ENCODE results near the gene DUSP6. TPM values are rescaled to one million over a fixed set of nuclear protein-coding genes. Genes with fewer than 3 reads are reported as not detected.

The DUSP6 gene
- total and polyA plus RNA-seq, 8 donors = 5.3 to 26.1 (median 12.8) TPM

DNA sequence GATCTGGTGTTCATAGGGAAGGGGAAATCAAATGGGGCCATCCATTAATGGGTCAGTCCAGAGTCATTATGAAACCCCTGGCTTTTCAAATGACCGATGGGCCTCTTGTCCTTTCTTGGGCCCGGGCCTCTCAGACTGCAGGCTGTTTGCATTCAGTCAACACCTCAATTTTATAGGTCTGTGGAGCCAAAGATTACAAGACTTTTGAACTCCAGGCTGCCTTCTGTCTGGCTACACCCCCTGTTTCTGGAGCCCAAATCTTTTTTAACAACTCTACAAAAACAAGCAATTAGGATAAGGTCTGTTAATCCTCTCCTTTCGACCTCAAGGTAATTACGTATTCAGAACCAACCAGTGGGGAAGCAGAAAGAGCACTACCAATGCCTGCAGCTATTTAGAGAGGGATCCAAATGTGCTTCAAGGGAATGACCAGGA lies 35.6 kb downstream of the DUSP6 start:
- intact Hi-C loops (cut with DNase I) = no loop called here
- FAIRE-seq (no peak), ATAC-seq (peak in 3 of 4 donors; percentile 11 to 34 (median 30))

DNA sequence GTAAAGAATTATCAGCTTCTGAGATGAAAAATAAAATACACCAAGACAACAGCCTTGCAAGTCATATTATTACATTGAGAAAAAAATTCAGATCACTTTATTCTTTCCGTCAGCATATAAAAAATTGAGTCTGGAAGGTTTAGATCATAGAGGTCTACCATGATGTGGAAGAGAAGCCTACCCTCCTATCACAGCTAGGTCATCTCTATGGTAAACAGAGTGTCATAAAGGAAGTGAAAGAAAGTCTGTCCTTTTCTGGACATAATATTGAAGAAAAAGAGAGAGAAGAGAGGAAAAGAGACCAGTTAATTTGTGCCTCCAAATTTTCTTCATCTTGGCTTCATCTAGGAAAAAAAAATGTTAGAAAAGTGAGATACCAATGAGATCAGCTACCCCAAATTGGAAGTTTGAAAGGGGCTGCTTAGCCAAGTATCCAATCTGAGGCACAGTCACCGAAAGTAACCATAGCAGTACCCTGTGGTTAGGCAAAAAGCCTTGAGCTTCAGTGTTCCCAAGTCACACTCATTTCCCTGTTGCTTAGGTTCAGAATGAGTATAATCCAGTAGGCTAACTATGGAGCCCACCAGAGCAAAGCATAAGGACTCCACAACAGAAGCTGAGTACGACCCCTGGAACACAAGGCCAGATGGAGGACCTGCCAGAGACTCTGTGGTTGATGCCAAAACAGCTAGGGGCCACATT lies 38.1 kb downstream of the DUSP6 start:
- Histone ChIP-seq H3K36me3 (no peaks in the 10 kb centered on the region), H3K9me3 (no peaks in the 10 kb centered on the region), H3K4me1 (peaks cover 5 to 27% (median 8%) of the 10 kb centered on the region in 3 donors), H3K27ac (no peak overlapping the region), H3K4me3 (no peak overlapping the region), H3K27me3 (no peaks in the 10 kb centered on the region)
- TF ChIP-seq, protein P1, sequence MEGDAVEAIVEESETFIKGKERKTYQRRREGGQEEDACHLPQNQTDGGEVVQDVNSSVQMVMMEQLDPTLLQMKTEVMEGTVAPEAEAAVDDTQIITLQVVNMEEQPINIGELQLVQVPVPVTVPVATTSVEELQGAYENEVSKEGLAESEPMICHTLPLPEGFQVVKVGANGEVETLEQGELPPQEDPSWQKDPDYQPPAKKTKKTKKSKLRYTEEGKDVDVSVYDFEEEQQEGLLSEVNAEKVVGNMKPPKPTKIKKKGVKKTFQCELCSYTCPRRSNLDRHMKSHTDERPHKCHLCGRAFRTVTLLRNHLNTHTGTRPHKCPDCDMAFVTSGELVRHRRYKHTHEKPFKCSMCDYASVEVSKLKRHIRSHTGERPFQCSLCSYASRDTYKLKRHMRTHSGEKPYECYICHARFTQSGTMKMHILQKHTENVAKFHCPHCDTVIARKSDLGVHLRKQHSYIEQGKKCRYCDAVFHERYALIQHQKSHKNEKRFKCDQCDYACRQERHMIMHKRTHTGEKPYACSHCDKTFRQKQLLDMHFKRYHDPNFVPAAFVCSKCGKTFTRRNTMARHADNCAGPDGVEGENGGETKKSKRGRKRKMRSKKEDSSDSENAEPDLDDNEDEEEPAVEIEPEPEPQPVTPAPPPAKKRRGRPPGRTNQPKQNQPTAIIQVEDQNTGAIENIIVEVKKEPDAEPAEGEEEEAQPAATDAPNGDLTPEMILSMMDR (IDR thresholded peaks at IDR 0.05) = no peak
- ATAC-seq = no peak
- DNase-seq = no peak
- no peak for FAIRE-seq
- intact Hi-C loops (cut with DNase I) = no loop called here
- 90 to 94% methylated on average over 3 of the region's 3 CpGs for WGBS, 2 donors

More for the DNA sequence above, 35.6 kb downstream of the DUSP6 start:
- no peak overlapping the region for H3K4me3 ChIP-seq
- H3K27me3 ChIP-seq = no peaks in the 10 kb centered on the region
- TF ChIP-seq, protein P1 (IDR thresholded peaks at IDR 0.05) = no peak
- H3K27ac ChIP-seq = peak overlapping the region in 1 of 4 donors; percentile 24
- no peaks in the 10 kb centered on the region for H3K36me3 ChIP-seq
- H3K9me3 ChIP-seq = no peaks in the 10 kb centered on the region
- H3K4me1 ChIP-seq = peaks cover 8 to 19% (median 9%) of the 10 kb centered on the region in 3 donors
- no peak for DNase-seq
- 34 to 35% methylated on average over 4 of the region's 4 CpGs for WGBS, 2 donors

DNA sequence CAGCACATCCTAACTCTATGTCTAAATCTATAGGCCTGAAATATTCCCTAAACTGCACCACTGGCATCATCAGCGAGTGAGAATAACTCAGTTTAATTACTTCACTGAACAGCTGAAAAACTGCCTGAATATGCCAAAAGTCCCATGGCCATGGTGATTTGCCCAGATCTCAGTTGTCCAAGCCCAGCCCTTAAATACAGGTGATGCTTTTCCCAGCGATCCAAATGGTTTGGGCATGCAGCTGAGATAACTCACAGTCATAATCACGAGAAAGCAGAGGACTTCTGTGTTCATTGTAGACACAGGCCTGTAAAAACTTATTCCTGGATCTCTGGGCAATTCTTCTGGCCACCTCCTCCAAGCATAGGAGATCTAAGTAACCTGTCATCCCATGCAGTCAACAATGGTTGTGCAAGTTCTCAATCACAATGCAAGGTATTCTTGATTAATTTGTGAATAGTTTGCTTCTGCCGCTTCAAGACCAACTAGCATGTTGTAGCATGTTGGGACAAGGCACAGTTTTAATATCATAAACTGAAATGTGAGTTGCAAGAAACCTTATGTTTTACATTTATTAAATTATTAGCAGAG lies 40.5 kb downstream of the DUSP6 start:
- ATAC-seq (peak; percentile 87 to 93 (median 90)), DNase-seq (peak in 4 of 6 donors; percentile 59 to 88 (median 78)), FAIRE-seq (no peak)
- TF ChIP-seq, protein P1 (IDR thresholded peaks at IDR 0.05) = no peak
- intact Hi-C loops (cut with DNase I) = no loop called here
- Histone ChIP-seq H3K27ac (peak overlapping the region; percentile 17 to 72 (median 44)), H3K9me3 (no peaks in the 10 kb centered on the region), H3K4me1 (peaks cover 6 to 23% (median 15%) of the 10 kb centered on the region in 3 donors), H3K36me3 (no peaks in the 10 kb centered on the region), H3K4me3 (no peak overlapping the region), H3K27me3 (no peaks in the 10 kb centered on the region)
- WGBS, 2 donors = 40 to 46% methylated on average over 4 of the region's 4 CpGs

DNA sequence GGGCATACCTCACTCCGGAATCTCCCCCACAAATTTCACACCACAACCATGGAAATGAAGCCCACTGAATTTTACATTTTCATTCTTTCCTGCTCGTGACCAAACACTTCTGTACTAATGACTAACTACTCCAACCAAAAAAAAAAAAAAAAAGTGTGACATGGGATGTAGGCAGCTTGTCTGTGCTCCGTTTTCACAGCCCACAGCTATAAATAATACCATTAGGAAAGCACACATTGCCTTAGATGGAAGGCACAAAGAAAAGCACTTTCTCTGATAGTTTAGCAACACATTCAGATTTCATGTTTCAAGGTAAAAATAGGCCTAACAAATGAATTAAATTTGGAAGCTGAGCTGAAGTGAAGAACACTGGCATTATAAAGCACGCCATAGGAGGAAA lies 42.5 kb downstream of the DUSP6 start:
- Histone ChIP-seq H3K9me3 (no peaks in the 10 kb centered on the region), H3K4me3 (no peak overlapping the region), H3K4me1 (peaks cover 6 to 17% (median 14%) of the 10 kb centered on the region in 3 donors), H3K27ac (no peak overlapping the region), H3K27me3 (no peaks in the 10 kb centered on the region), H3K36me3 (no peaks in the 10 kb centered on the region)
- 71 to 73% methylated on average over 4 of the region's 4 CpGs for WGBS, 2 donors
- TF ChIP-seq, protein P1 (IDR thresholded peaks at IDR 0.05) = no peak
- FAIRE-seq = no peak
- no peak for ATAC-seq
- intact Hi-C loops (cut with DNase I) = no loop called here
- no peak for DNase-seq

DNA sequence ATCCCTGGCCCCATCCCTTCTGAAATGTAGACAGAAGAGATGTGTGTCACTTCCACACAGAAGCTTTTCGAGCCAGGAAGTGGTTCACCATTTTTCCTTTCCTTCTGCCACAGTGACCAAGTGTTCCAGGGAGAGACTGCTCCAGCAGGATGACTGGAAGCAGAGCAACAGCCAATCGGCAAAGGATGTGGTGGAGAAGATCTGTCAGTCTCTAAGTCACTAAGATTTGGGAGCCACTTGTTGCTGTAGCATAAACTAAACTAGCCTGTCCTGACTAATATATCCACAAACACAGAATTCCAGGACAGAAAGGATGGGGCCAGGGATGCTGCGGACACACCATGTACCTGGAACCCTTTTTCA lies 42.9 kb downstream of the DUSP6 start:
- Histone ChIP-seq H3K4me1 (peaks cover 6 to 18% (median 16%) of the 10 kb centered on the region in 3 donors), H3K36me3 (no peaks in the 10 kb centered on the region), H3K9me3 (no peaks in the 10 kb centered on the region), H3K27me3 (no peaks in the 10 kb centered on the region), H3K4me3 (no peak overlapping the region), H3K27ac (no peak overlapping the region)
- TF ChIP-seq, protein P1 (IDR thresholded peaks at IDR 0.05) = no peak
- ATAC-seq (no peak), DNase-seq (no peak), FAIRE-seq (no peak)
- intact Hi-C loops (cut with DNase I) = no loop called here
- WGBS, 2 donors = 84 to 98% methylated on average over 3 of the region's 3 CpGs
